ENCODE results near the gene CXorf38.

CXorf38 gene

GRCh38 chrX:40647307-40648197, at the start of gene CXorf38:
TSS of gene CXorf38 (minus strand) at chrX:40647561. CDS start at chrX:40647520, 41 bp downstream.
- peak; percentile 88 for DNase-seq

- no peak for DNase-seq
Measured at GRCh38 chrX:40694802-40695201, 47.4 kb upstream of the CXorf38 start.

GRCh38 chrX:40688929-40689328, 41.6 kb upstream of the CXorf38 start:
- no peak for DNase-seq

GRCh38 chrX:40687169-40687568, 39.8 kb upstream of the CXorf38 start:
- no peak for DNase-seq

- no peak for DNase-seq
Measured at GRCh38 chrX:40685362-40685918, 38.1 kb upstream of the CXorf38 start.

- no peak for DNase-seq
Measured at GRCh38 chrX:40684092-40684491, 36.7 kb upstream of the CXorf38 start.

GRCh38 chrX:40683245-40683644, 35.9 kb upstream of the CXorf38 start:
- no peak for DNase-seq

GRCh38 chrX:40671126-40671525, 23.8 kb upstream of the CXorf38 start:
- no peak for DNase-seq

GRCh38 chrX:40663880-40664630, 16.7 kb upstream of the CXorf38 start:
- no peak for DNase-seq

- peak; percentile 2 for DNase-seq
Measured at GRCh38 chrX:40663078-40663740, 15.8 kb upstream of the CXorf38 start.

GRCh38 chrX:40661489-40661888, 14.1 kb upstream of the CXorf38 start:
- DNase-seq = no peak

- DNase-seq = no peak
Measured at GRCh38 chrX:40660381-40660780, 13.0 kb upstream of the CXorf38 start.

GRCh38 chrX:40653535-40653934, 6.2 kb upstream of the CXorf38 start:
- no peak for DNase-seq

GRCh38 chrX:40652664-40653063, 5.3 kb upstream of the CXorf38 start:
- no peak for DNase-seq

GRCh38 chrX:40651620-40652223, 4.4 kb upstream of the CXorf38 start:
- peak; percentile 70 for DNase-seq

GRCh38 chrX:40646489-40647306, 663 bp downstream of the CXorf38 start:
- no peak for DNase-seq

GRCh38 chrX:40644821-40645358, 2.5 kb downstream of the CXorf38 start:
- DNase-seq = peak; percentile 42

- no peak for DNase-seq
Measured at GRCh38 chrX:40644176-40644575, 3.2 kb downstream of the CXorf38 start.

GRCh38 chrX:40637687-40638086, 9.7 kb downstream of the CXorf38 start:
- DNase-seq = no peak

- DNase-seq = no peak
Measured at GRCh38 chrX:40632199-40632598, 15.2 kb downstream of the CXorf38 start.

GRCh38 chrX:40628506-40628905, 18.9 kb downstream of the CXorf38 start:
- no peak for DNase-seq
